ENCODE data around the gene HECW1. TPM values are rescaled to one million over a fixed set of nuclear protein-coding genes. Genes with fewer than 3 reads are reported as not detected.

HECW1 gene
- polyA plus RNA-seq, 1 donor (not counting 4 experiments of a cell fraction or from before 2014, with no cell fraction given): not detected

GRCh38 chr7:43198599-43199090 lies 86.2 kb downstream of the HECW1 start:
- Histone ChIP-seq H3K36me3 (ENCODE audit: control insufficient read depth in 2 of 2, extremely low read depth in 1 of 2, insufficient read depth in 2 of 2, low read length in 2 of 2) (no peaks in the 10 kb centered on the region), H4K20me1 (ENCODE audit: control insufficient read depth, extremely low read depth, insufficient read depth, low read length) (no peaks in the 10 kb centered on the region), H3K9me1 (ENCODE audit: control insufficient read depth, extremely low read depth, insufficient read depth, low read length) (no peaks in the 10 kb centered on the region), H3K27me3 (ENCODE audit: control insufficient read depth, extremely low read depth, insufficient read depth, low read length) (peaks cover 4% of the 10 kb centered on the region), H3K4me1 (ENCODE audit: control insufficient read depth, extremely low read depth, insufficient read depth, low read length) (peaks cover 4% of the 10 kb centered on the region), H3K4me2 (ENCODE audit: control insufficient read depth, extremely low read depth, insufficient read depth, low read depth, low read length) (no peak overlapping the region), H3K27ac (ENCODE audit: control insufficient read depth, insufficient read depth, low read length) (no peak overlapping the region), H3K9me3 (ENCODE audit: control insufficient read depth, low read depth, low read length) (no peaks in the 10 kb centered on the region), H3K79me2 (ENCODE audit: control insufficient read depth, insufficient read depth, low read length) (no peaks in the 10 kb centered on the region), H2AFZ (ENCODE audit: control insufficient read depth, low read length) (no peak overlapping the region), H3K9ac (ENCODE audit: control insufficient read depth, extremely low read depth, insufficient read depth, low read length) (no peak overlapping the region), H3K4me3 (ENCODE audit: control insufficient read depth in 2 of 3, extremely low read depth in 1 of 3, insufficient read depth in 2 of 3, low read depth in 1 of 3, low read length in 3 of 3) (no peak overlapping the region)
- dilution Hi-C loops (cut with MboI; ENCODE audit: extremely low pct_ligation_motif_present, low sequenced_read_pairs): no loop called here
- TF ChIP-seq EZH2 (IDR thresholded peaks at IDR 0.05; ENCODE audit: low read length) (no peak), CTCF (optimal IDR thresholded peaks at IDR 0.05 in 1 of 3, IDR thresholded peaks at IDR 0.05 in 1 of 3, conservative IDR thresholded peaks at IDR 0.05 in 1 of 3; ENCODE audit: extremely low read depth in 1 of 3, insufficient read depth in 2 of 3, low read length in 3 of 3) (no peak)
- DNase-seq (ENCODE audit: low read depth, low spot score) (no peak), FAIRE-seq (no peak)

GRCh38 chr7:43199371-43200160 lies 87.1 kb downstream of the HECW1 start:
- FAIRE-seq: no peak
- Histone ChIP-seq H3K36me3 (ENCODE audit: control insufficient read depth in 2 of 2, extremely low read depth in 1 of 2, insufficient read depth in 2 of 2, low read length in 2 of 2) (no peaks in the 10 kb centered on the region), H3K9ac (ENCODE audit: control insufficient read depth, extremely low read depth, insufficient read depth, low read length) (no peak overlapping the region), H3K27me3 (ENCODE audit: control insufficient read depth, extremely low read depth, insufficient read depth, low read length) (no peaks in the 10 kb centered on the region), H3K4me1 (ENCODE audit: control insufficient read depth, extremely low read depth, insufficient read depth, low read length) (peaks cover 4% of the 10 kb centered on the region), H2AFZ (ENCODE audit: control insufficient read depth, low read length) (no peak overlapping the region), H3K4me3 (ENCODE audit: control insufficient read depth in 2 of 3, extremely low read depth in 1 of 3, insufficient read depth in 2 of 3, low read depth in 1 of 3, low read length in 3 of 3) (no peak overlapping the region), H3K9me3 (ENCODE audit: control insufficient read depth, low read depth, low read length) (no peaks in the 10 kb centered on the region), H3K27ac (ENCODE audit: control insufficient read depth, insufficient read depth, low read length) (no peak overlapping the region), H4K20me1 (ENCODE audit: control insufficient read depth, extremely low read depth, insufficient read depth, low read length) (no peaks in the 10 kb centered on the region), H3K9me1 (ENCODE audit: control insufficient read depth, extremely low read depth, insufficient read depth, low read length) (no peaks in the 10 kb centered on the region), H3K4me2 (ENCODE audit: control insufficient read depth, extremely low read depth, insufficient read depth, low read depth, low read length) (no peak overlapping the region), H3K79me2 (ENCODE audit: control insufficient read depth, insufficient read depth, low read length) (no peaks in the 10 kb centered on the region)
- TF ChIP-seq CTCF (optimal IDR thresholded peaks at IDR 0.05 in 1 of 3, IDR thresholded peaks at IDR 0.05 in 1 of 3, conservative IDR thresholded peaks at IDR 0.05 in 1 of 3; ENCODE audit: extremely low read depth in 1 of 3, insufficient read depth in 2 of 3, low read length in 3 of 3) (no peak), EZH2 (IDR thresholded peaks at IDR 0.05; ENCODE audit: low read length) (no peak)
- dilution Hi-C loops (cut with MboI; ENCODE audit: extremely low pct_ligation_motif_present, low sequenced_read_pairs): no loop called here
- DNase-seq (ENCODE audit: low read depth, low spot score): no peak

All from keratinocyte (primary cell).